Stomach (tissue), 9 donors: Measurements from ENCODE around the gene GAREM2. TPM values are rescaled to one million over a fixed set of nuclear protein-coding genes. Genes with fewer than 3 reads are reported as not detected.

Experiments used
- DNase-seq, 2 donors: peaks; one replicate each; pipeline versions ENCODE4 v3.0.0 to v3.0.0-alpha.2; 2013 to 2019
- H3K27ac ChIP-seq, 5 donors: fragments of 200-600 bp in 4 of 5; sonication (generic) in 4 of 5; one replicate each; pipeline ENCODE4 v1.5.1; 2013 to 2019; ENCODE audit warnings: mild to moderate bottlenecking in 1 of 5, moderate library complexity in 1 of 5
- H3K27me3 ChIP-seq, 3 donors: fragments of 200-600 bp; sonication (generic); one replicate each; pipeline ENCODE4 v1.5.1; 2017 to 2019; ENCODE audit warnings: mixed run types in 1 of 3
- H3K36me3 ChIP-seq, 4 donors: fragments of 200-600 bp; sonication (generic); 1 replicate in 3 of 4; 2 replicates in 1 of 4; pipeline ENCODE4 v1.5.1; 2016 to 2019
- H3K4me1 ChIP-seq, 4 donors: fragments of 200-600 bp; sonication (generic); one replicate each; pipeline ENCODE4 v1.5.1; 2016 to 2019
- H3K4me3 ChIP-seq, 4 donors: fragments of 200-600 bp; sonication (generic) in 3 of 4; one replicate each; pipeline ENCODE4 v1.5.1; 2016 to 2019; ENCODE audit warnings: mild to moderate bottlenecking in 1 of 4
- H3K9me3 ChIP-seq, 4 donors: fragments of 200-600 bp; sonication (generic); one replicate each; pipeline ENCODE4 v1.5.1; 2016 to 2019
- CTCF ChIP-seq, 7 experiments: fragments of 450-650 bp in 4 of 7; fragments of 200-600 bp in 3 of 7; sonication (generic) in 3 of 7; IDR thresholded peaks; one replicate each; pipeline ENCODE4 v1.5.1; 2016 to 2019; ENCODE audit warnings: antibody characterized with exemption in 7 of 7, control low read depth in 2 of 7, mild to moderate bottlenecking in 1 of 7
- EP300 ChIP-seq: sonication (generic); formaldehyde crosslinking; IDR thresholded peaks from one replicate; pipeline ENCODE4 v1.6.1; 2017; ENCODE audit warnings: antibody characterized with exemption
- POLR2A ChIP-seq, 4 donors: fragments of 450-650 bp; IDR thresholded peaks; one replicate each; pipeline ENCODE4 v1.6.1; 2016; ENCODE audit warnings: antibody characterized with exemption in 4 of 4, control low read depth in 2 of 4, mild to moderate bottlenecking in 1 of 4, moderate library complexity in 1 of 4
- POLR2AphosphoS5 ChIP-seq, 3 donors: sonication (generic); formaldehyde crosslinking; IDR thresholded peaks; one replicate each; pipeline ENCODE4 v1.6.1; 2016; ENCODE audit warnings: antibody characterized with exemption in 3 of 3
- WGBS, 5 donors: extraction: QIAGEN DNeasy Blood & Tissue Kit in 3 of 5; methylation state at CpG; one replicate each; pipeline versions ENCODE4 v1.1.5 to v1.1.7; 2013 to 2018; 5-methylcytosine and 5-hydroxymethylcytosine counted together
- intact Hi-C: fragments of 100-400 bp; cut with DNase I; formaldehyde crosslinking; loops from one replicate; pipeline ENCODE4 v1.15.1; 2023; ENCODE audit warnings: low total_unique reads
- polyA plus RNA-seq, 3 donors: library from polyadenylated mRNA; stranded (reverse); fragments of 200-250 nt; gene quantifications; one replicate each; pipeline ENCODE4 v1.2.3, GENCODE V29; 2013
- total RNA-seq, 5 donors: library from RNA; depleted of rRNA; stranded (reverse); fragments of >200 nt; gene quantifications; one replicate each; pipeline versions ENCODE4 v1.1.0 to v1.2.3, GENCODE V29; 2014 to 2016
- donor health status: healthy with polysubstance abuse.
- donor health status: Bipolar disorder and iron deficiency.
- donor health status: healthy.

Gene GAREM2
- total and polyA plus RNA-seq, 8 donors: under 0.01 to 2.3 (median 1.2) TPM; not detected in 2

- TF ChIP-seq EP300: no peak
- no peak overlapping the region for H3K4me3 ChIP-seq
- no peak overlapping the region for H3K27ac ChIP-seq
- 90 to 99% (median 97%) methylated on average over 3 of the region's 3 CpGs for WGBS, 5 donors
- H3K9me3 ChIP-seq: no peaks in the 10 kb centered on the region
- DNase-seq: no peak
- H3K4me1 ChIP-seq: no peaks in the 10 kb centered on the region
- H3K27me3 ChIP-seq: no peaks in the 10 kb centered on the region
- peaks cover 66 to 100% (median 92%) of the 10 kb centered on the region in 4 donors for H3K36me3 ChIP-seq
- intact Hi-C loops: no loop called here
Observed at GRCh38 chr2:26229595-26229994, 56.7 kb downstream of the GAREM2 start.

GRCh38 chr2:26230806-26231205, 57.9 kb downstream of the GAREM2 start:
- no peaks in the 10 kb centered on the region for H3K27me3 ChIP-seq
- DNase-seq: no peak
- H3K27ac ChIP-seq: no peak overlapping the region
- H3K9me3 ChIP-seq: no peaks in the 10 kb centered on the region
- peaks cover 76 to 100% (median 99%) of the 10 kb centered on the region in 4 donors for H3K36me3 ChIP-seq
- 98 to 100% (median 99%) methylated on average over 2 of the region's 2 CpGs for WGBS, 5 donors
- no peaks in the 10 kb centered on the region for H3K4me1 ChIP-seq
- intact Hi-C loops: no loop called here
- no peak overlapping the region for H3K4me3 ChIP-seq
- TF ChIP-seq POLR2AphosphoS5 (IDR thresholded peaks at IDR 0.05) (no peak), CTCF (IDR thresholded peaks at IDR 0.05) (no peak), EP300 (no peak), POLR2A (IDR thresholded peaks at IDR 0.05) (no peak)

GRCh38 chr2:26235089-26235488, 62.2 kb downstream of the GAREM2 start:
- WGBS, 5 donors: 84 to 94% (median 88%) methylated on average over 9 of the region's 9 CpGs
- Histone ChIP-seq H3K27me3 (no peaks in the 10 kb centered on the region), H3K27ac (no peak overlapping the region), H3K4me3 (no peak overlapping the region), H3K36me3 (peaks cover 61 to 93% (median 86%) of the 10 kb centered on the region in 4 donors), H3K9me3 (no peaks in the 10 kb centered on the region), H3K4me1 (peaks cover 9 to 20% (median 20%) of the 10 kb centered on the region in 4 donors)
- intact Hi-C loops: no loop called here
- DNase-seq: peak in 1 of 2 donors; percentile 16
- TF ChIP-seq POLR2A (IDR thresholded peaks at IDR 0.05) (no peak), POLR2AphosphoS5 (IDR thresholded peaks at IDR 0.05) (no peak), EP300 (no peak), CTCF (IDR thresholded peaks at IDR 0.05) (peak in 1 of 7 experiments; percentile 30)

- no peak for DNase-seq
- Histone ChIP-seq H3K4me1 (peaks cover 27 to 48% (median 43%) of the 10 kb centered on the region in 4 donors), H3K27me3 (no peaks in the 10 kb centered on the region), H3K4me3 (no peak overlapping the region), H3K9me3 (no peaks in the 10 kb centered on the region), H3K27ac (no peak overlapping the region), H3K36me3 (peaks cover 37 to 66% (median 58%) of the 10 kb centered on the region in 4 donors)
- intact Hi-C loops: no loop called here
- TF ChIP-seq POLR2A (IDR thresholded peaks at IDR 0.05): no peak
- TF ChIP-seq EP300: no peak
- TF ChIP-seq POLR2AphosphoS5 (IDR thresholded peaks at IDR 0.05): no peak
- TF ChIP-seq CTCF (IDR thresholded peaks at IDR 0.05): no peak
- WGBS, 5 donors: 65 to 95% (median 89%) methylated on average over 1 of the region's 1 CpG
Observed at GRCh38 chr2:26237868-26238267, 65.0 kb downstream of the GAREM2 start.

- no peaks in the 10 kb centered on the region for H3K27me3 ChIP-seq
- no peak overlapping the region for H3K4me3 ChIP-seq
- peaks cover 32 to 54% (median 49%) of the 10 kb centered on the region in 4 donors for H3K4me1 ChIP-seq
- peaks cover 31 to 60% (median 52%) of the 10 kb centered on the region in 4 donors for H3K36me3 ChIP-seq
- TF ChIP-seq CTCF (IDR thresholded peaks at IDR 0.05) (no peak), EP300 (no peak), POLR2AphosphoS5 (IDR thresholded peaks at IDR 0.05) (no peak), POLR2A (IDR thresholded peaks at IDR 0.05) (no peak)
- H3K27ac ChIP-seq: peak overlapping the region in 1 of 5 donors; percentile 4
- DNase-seq: peak in 1 of 2 donors; percentile 19
- intact Hi-C loops: no loop called here
- no peaks in the 10 kb centered on the region for H3K9me3 ChIP-seq
- WGBS, 5 donors: 76 to 88% (median 81%) methylated on average over 4 of the region's 4 CpGs
Observed at GRCh38 chr2:26238311-26238958, 65.5 kb downstream of the GAREM2 start.
